GM18867 (cell line): ENCODE measurements around the gene EN1.

Source experiments
- ATAC-seq: cut with Tn5 transposase; IDR thresholded peaks from one replicate; pipeline ENCODE4 v1.9.1; 2021; ENCODE audit warnings: mild to moderate bottlenecking, moderate library complexity; ENCODE audit not compliant: unreplicated experiment

EN1 gene

DNA sequence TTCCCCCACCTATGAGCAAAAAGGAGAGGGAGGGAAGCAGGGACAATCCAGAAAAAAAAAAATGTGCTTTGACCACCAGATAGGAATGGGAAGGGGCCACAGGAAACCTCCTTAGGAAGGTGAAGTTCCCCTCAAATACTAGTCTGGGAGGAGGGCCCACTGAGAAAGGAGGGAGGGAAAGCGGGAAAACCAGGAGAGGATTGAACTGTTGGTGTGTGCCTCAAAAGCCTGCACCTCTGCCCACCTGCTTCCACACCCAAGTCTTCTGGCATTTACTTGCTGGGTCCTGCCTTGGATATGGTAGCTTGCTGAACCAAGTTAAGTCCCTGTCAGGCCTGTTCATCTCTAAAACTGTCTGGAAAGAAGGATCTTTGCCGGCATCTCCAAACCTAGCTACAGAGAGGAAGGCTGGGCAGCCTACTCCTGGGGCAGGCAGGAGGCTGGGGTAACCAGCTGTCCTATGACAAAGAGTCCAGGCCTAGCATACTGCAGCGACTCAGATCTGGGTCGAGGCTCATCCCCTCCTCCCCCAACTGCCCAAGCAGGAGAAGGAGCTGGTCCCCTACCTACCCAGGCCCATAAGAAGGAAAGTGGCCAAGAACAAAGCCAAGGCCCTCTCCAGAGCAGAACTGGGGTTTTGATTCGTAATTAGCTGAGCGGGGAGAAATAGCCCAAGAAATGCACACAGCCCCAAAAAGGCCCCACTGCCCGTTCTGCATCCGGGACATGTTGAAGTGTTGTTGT is 3.0 kb downstream of the EN1 start:
- ATAC-seq = no peak

DNA sequence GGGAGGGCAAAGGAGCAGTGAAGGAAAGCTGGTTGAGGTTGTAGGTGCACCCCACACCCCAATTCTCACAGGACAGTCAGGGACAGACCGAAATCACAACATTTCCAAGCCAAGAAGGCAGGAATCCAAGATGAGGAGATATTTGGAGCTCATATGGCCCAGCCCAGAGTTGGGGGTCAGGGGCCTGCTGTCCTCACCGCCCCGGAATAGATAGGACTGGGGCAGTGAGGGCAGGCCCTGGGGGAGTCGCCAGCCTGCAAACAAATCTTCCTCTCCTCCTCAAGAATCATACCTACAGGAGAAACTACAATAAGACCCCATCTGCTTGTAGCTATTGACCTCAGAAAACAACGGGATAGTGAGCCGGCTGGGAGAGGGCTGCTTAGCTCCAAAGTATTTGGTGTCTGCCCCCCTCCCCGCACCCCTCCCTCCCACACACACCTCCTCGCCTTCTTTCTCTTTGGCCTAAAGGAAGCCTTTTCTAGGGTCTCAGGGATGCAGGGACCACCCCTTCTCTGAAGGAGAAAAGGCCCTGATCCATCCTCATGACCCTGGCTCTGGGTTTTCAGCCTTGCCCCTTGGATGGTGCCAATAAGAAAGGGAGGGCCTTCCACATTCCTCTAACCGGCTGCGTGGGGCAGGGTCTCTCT is 3.8 kb downstream of the EN1 start:
- ATAC-seq = no peak

DNA sequence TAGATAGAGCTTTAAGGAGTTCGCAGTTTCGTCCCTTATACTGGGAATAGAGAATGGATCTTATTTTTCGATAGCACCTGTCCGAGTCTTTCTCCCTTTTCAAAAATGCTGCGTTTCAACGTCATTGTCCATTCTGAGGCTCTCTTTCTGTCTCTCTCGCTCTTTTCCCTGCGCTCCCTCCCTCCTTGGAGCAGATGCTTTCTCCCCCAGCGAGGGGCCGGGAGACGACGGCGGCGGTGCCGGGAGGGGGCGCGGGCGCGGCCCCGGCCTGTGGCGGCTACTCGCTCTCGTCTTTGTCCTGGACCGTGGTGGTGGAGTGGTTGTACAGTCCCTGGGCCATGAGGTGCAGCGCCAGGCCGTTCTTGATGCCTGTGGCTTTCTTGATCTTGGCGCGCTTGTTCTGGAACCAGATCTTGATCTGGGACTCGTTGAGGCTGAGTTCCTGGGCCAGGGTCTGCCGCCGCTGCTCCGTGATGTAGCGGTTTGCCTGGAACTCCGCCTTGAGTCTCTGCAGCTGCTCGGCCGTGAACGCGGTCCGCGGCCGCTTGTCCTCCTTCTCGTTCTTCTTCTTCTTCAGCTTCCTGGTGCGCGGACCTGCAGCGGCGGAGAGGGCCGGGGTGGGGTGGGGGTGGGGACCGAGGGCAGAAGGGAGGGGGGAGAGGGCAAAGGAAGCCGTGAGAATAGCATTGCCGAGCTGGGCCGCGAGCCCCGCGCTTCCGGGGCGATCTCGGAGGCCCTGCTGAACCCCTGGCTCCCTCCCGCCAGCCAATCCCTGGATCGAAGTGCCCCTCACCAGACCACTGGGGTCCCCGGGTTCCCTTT is 4.6 kb downstream of the EN1 start:
- no peak for ATAC-seq

DNA sequence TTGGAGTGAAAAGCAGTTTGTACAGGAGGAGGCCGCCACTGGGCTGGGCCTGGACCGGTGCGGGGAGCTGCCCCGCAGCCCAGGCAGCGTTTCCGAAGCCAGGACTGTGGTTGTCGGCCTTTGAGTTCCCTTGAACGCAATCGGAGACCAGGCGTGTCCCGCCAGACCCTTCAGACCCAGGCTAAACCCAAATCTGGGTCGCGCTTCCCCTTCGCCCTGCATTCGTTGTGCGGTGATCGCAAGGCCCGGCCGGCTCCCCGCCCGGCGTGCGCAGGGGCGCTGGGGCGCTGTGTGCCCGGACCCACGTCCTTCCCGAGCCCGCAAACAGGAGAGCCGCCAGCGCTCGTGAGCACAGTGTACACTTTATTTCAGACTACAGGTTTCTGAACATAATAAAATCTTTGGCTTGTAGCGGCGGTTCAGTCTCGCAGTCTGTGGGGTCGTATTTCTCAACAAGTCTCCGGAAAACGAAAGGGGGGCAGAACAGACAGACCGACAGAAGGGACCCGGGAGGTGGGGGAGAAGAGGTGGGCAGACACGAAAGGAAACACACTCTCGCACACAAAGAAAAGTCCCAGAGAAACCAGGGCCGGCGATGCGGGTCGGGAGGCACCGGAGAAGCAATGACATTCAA is 5.5 kb downstream of the EN1 start:
- ATAC-seq = no peak

DNA sequence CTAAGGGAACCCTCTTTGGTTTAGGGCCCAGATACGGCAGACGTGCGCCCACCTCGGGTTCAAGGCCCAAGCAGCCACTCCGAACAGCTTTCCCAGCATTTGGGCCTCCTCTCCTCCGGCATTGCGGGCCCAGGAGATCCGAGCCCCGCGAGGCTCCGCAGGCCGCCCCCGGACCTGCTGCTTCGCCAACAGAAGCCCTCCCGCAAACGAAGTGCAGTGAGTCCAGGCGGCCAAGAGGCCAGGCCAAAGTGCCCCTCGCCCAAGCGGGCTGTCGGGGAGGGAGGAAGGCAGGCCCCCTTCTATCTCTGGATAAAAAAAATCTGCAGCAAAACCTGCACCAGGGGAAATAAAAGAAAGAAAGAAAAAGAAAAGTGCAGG is 6.0 kb downstream of the EN1 start:
- no peak for ATAC-seq

DNA sequence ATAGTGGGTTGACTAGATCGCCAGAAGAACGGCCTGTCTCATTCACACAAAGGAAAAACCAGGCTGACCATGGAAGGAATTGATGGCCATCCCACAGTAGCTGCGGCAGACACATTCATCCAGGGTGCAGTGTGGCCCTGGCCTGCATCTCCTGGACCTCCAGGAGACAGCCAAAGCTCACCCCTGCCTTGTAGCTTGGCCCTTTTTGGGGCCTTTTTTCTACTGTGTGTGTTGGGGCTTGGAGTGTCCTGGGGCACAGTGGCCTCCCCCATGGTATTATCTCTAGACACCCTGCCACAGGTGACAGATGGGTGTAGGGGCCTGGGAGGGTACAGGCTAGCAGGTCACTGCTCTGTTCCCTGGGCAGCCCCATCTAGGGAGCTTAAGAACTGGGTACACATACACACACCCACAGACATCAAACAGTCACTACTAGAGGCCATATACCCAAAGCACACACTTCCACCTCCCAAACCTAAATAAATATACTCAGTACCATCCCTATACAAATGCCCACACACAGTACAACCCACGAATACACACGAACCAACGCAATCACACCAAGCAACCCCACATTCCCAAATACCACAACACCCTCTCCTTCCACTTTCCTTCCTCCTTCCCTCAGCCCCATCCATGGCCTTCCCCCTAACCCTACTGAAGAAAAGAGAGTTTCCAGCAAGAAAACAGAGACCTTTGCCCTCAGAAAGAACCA is 8.6 kb downstream of the EN1 start:
- no peak for ATAC-seq

DNA sequence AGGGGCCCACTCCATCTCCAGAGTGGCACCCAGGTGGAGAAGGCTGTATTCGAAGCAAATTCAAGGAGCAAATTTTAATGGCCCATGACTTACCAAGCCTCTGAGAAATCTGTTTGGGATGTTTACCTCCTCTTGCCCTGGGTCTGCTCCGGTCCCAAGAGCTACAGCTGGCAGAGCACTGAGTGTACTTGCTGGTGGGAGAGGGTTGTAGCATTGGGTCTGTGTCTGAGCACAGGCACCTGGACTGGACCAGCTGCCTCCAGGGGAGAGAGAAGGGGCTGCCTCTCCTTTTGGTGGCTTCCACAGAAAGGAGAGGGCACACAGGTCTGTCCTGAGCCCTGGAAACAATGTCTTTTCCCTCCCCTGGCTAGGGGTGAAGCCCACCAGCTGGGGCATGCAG is 9.8 kb downstream of the EN1 start:
- no peak for ATAC-seq

DNA sequence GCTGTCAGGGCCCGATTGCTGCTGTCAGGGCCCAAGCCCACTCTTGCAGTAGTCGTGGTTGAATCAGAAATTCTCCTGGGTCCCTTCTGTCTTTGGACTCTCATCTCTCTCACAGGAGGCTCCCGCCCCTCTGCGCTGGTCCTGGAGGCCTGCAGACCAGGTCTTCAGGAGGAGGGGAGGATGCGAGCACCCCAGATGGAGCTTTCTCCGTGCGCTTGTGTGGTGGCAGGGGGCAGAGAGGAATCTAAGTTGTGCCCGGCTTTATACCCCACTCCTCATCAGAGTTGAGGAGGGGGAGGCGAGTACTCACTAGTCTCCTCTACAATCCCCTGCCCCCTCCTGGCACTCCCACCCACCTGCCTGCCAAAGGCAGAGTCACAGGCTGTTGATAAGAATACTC is 10.4 kb downstream of the EN1 start:
- no peak for ATAC-seq

DNA sequence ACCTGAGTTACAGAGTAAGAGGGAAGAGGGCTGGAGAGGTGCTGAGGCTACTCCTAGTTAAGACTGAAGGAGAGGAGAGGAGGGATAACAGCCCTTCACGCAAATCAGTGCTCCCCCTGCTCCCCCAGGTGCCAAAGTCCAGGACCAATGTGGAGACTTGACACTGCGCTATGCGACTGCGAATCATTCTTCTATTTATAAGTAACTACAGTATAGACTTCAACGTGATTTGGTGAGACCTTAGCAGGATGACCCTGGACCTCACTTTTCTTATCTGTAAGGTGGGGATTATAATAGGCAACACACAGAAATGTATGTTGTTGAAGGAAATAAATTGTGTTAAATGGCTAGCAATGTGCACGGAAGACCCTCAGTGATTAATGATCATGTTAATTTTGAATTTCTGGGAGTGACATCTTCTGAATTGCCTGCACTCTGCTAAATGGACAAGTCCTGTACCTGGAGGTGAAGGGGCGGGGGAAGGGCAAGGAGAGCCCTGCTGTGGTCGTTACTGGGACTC is 11.0 kb downstream of the EN1 start:
- ATAC-seq = no peak

DNA sequence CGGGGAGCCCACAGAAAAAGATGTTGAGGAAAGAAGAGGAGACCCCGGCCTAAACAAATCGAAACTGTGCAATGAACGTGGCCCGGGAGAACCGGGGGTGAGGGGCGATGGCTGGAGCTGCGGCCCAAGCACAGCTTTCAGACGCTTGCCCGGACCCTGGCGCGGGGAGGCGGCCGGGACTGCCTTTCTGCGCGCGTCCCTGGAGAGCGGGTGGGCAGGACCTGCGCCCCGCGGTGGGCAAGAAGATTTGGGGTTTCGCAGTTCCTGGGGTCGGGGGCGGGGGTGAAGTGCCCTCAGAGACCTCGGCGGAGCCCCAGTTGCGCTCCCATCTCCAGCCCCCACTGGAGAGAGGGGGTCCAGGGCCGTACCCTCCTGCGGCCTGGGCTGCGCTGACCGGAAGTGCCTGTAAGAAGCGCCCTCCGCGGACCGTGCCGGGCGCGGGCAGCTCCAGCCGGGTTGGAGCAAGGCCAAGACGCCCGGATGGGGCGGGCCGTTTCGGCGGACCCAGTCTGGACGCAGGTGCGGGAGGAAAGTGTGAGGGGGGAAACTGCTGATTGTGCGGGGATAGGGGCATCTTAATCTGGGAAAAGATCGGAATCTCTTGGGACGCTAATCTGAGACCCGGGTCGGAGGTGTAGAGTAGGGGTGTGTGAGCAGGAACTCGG is 11.6 kb downstream of the EN1 start:
- no peak for ATAC-seq

DNA sequence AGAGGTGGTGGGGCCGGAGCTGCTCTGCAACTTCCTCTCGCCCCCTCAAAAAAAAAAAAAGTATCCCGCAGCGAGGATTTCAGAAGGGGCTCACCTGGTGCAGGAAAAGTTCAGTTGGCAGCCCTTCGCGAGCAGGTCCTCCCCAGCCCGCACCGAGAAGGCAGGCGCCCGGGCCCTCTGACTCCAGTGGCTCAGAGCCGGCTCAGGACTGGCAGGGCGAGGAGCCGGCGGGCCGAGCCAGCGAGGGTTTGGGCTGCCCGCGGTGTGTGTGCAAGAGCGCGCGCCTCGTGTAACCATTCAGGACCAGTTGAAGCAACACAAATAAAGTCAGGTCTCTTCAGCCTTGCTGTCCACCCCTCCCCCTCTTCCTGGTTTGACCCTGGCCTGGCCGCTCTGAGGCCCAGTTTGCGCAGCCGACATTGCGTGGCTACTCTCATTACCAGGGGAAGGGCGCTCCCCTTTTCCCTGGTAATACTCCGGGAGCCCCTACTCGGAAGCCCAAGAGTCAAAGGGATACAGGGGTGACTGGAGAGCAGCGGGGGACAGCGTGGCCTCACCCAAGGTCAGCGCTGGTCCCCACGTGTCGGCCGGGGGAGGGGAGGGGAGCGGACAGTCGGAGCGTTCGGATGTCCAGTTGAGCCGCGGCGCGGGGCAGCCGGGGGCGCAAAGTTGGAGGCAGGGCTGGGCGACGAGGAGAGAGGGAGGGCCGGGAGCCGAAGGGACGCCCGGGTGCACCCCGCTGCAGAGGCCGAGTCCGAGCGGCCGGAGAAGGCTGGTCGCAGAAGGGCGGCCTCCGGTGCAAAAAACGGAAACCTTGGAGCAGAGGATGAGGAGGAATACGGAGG is 12.3 kb downstream of the EN1 start:
- no peak for ATAC-seq

DNA sequence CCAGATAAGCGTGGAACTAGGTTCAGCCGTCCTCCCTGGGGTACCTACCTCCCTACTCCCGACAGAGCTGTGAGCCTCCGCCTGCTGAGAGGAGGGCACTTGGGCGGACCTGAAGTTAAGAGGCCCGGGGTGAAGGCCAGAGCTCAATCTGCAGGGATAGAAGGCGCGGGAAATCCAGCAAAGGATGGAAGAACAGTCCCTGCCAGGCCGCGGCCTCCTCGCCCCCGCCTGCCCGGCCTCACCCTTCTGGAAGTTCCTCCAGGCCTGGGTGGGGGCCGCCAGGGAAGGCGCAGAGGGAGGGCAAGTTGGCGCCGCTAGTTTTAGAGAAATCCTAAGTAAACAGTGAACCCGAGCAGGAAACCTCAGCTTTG is 13.0 kb downstream of the EN1 start:
- ATAC-seq = no peak

DNA sequence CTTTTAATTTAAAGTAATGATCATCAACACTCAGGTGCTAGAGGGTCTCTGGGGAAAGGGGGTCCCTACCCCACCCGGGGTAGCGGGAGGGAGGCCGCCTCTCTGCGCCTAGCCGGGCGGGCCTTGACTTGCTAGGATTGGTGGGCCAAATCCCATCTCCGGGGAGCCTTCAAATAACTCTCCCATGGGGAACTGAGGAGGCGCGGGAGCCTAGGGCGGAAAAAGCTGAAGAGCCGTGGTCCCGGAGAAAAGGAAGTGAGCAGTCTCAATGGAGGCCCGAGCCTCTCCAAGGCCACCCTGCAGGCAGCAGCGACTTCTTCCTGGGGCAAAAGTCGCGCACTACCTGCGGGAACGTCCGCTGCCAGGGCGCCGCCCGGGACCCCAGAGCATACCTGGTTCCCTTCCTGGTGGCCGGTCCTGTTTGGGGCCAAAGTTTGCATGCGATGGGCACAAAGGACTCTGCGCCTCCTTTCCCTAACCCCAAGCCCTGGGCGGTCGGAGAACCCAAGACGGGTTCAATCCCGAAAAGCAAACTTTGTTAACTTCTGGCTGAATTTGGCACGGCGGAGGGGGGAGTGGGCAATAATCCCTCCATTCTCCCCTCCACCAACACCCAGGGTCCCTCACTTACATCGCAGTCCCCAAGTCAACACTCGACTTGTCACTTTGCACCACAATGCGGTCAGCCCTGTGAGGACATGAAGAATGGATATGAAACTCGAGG is 13.6 kb downstream of the EN1 start:
- no peak for ATAC-seq

DNA sequence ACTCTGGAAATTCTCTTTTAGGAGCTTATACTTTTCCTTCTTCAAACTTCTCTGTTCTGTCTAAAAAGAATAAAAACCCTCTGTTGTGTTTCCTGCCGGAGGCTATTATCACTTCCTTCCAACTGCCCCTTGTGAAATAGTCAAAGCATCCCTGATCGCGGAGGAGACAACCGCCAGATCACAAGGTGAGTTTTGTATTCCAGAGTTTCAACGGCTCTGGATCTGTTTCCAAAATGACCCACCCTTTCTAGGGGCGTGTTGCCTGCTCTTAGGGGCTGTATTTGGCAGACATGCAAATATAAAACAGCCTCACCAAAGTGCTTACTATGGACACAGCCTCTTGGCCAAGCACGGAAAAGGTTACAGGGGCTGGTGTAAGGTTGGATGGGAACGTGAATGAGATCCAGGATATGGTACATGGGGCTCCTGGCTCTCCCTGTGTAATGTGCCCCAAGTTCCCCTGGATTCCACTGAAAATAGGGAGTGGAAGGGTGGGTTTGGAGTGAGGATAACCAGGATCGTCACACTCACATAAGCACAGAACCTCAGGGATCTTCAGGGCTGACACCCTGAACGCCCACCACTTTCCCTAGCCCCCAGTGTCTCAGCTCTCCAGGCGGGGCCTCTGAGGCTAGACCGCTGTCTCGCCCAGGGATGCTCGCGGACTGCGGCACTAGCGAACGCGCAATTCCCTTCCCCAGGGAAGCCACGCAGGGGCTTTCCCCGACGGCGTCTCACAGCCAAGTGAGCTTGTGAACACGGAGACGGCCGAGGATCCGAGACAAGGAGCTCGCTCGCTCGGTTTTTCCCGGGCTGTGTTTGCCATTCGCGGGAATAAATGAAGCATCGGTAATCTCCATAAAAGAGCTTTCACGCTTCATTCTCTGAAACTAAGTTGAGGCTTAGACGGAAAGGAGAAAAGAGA is 14.4 kb downstream of the EN1 start:
- no peak for ATAC-seq

DNA sequence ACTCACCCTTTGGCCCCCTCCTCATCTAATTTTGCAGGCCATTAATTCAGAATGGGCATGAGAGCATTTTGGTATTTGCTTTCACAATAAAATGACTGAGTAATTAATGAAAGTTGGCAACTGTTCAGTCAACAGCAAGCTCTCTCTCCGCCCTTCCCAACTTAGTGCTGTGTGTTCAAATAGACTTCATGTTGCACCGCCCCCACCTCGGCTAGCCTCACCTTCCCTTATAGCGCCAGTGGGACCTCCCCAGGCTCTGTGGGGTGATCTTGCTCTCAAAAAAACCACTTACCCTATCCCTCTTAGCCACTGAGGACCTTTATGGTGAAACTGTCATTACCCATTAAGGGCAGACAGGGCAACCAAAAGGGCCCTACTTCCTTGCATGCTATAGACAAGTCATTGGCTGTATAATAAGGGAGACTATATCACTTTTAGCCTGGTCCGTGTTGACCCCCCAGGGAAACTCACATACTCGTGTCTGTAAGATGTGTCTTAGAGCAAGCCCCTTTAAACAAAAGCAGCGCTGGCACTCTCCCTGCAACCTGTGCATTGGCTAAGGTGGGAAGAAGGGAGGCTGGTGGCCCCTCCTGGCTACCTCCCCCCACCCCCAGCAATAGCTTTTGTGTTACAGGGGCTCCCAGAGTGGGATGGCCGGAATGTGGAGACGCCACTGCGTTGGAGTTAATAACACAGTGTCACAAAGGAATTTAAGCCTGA is 15.2 kb downstream of the EN1 start:
- ATAC-seq = no peak

DNA sequence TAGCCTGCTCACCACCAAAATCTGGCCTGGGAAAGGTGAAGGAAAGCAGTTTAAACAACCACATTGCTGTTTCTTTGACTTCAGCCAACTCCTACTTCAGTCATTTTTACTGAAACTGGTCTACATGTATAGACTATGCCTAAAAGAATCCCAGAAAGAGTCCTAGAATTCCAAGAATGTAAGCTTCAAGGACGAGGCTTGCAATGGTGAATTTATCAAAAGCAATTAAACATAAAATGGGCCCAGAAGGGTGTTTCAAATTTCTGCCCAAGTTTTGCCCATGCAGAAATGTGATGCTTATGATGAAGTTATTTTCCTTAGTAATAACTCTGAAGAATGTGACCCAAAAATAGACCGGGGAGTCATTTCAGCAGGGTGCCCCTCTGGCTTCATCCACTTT is 16.6 kb downstream of the EN1 start:
- ATAC-seq = no peak

DNA sequence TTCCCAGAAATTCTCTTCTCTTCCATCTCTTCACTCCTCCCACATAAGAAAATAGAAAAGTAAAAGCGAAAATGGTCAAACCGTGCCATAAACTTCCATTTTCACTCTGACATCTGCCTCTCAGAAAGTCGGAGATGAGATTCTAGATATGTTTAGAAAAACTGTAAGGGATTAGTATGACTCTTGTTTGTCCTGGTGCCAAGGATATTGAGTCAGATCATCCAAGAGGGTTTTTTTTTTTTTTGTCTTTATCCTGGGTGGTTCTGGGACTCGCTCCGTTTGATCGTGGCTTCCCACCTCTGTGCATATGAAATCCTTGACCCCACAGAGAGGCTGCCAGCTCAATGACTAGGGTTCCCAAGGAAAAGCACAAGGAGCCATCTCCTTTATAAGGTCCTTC is 17.3 kb downstream of the EN1 start:
- no peak for ATAC-seq
